Endothelial cell of umbilical vein (primary cell): ENCODE data around the gene ANXA2. TPM values are rescaled to one million over a fixed set of nuclear protein-coding genes. Genes with fewer than 3 reads are reported as not detected.

ENCODE experiments used
- BruUV-seq: library from RNA; stranded (reverse); fragments of 400-500 nt; replicated peaks from 2 replicates; lab custom pipeline; 2021; lab: Mats Ljungman, UMichigan
- CTCF ChIA-PET: fragments of 300-600, 350-600 bp; sonication (Branson Sonifier 250); formaldehyde crosslinking; loops from one replicate; lab custom pipeline; 2021; ENCODE audit warnings: antibody characterized with exemption, inconsistent platforms; lab: Charles Lee
- POLR2A ChIA-PET: fragments of 300-600, 350-600 bp; sonication (Branson Sonifier 250); formaldehyde crosslinking; loops from one replicate; lab custom pipeline; 2021; ENCODE audit warnings: antibody characterized with exemption, inconsistent platforms; lab: Charles Lee
- DNase-seq: peaks from one replicate; pipeline ENCODE4 v3.0.0-alpha.2; 2011; ENCODE audit warnings: low read depth, low spot score
- FAIRE-seq: peaks from 2 replicates; lab custom pipeline; 2011; peaks lifted over from hg19 to GRCh38; lab: Jason Lieb, UNC
- H2AFZ ChIP-seq: 2 replicates; pipeline ENCODE4 v1.6.0; 2012; ENCODE audit warnings: low read depth, low read length, control low read depth, inconsistent platforms
- H3K27ac ChIP-seq: 2 replicates; pipeline ENCODE4 v1.5.1; 2011; ENCODE audit warnings: low read depth, mild to moderate bottlenecking, control low read depth, low read length, moderate library complexity; ENCODE audit not compliant: insufficient read depth
- H3K27me3 ChIP-seq, 2 experiments: 2 replicates each; pipeline versions ENCODE4 v1.6.0 to v1.6.1; 2011; ENCODE audit warnings: low read length in 2 of 2, mixed read lengths in 1 of 2; ENCODE audit not compliant: control insufficient read depth in 2 of 2, insufficient read depth in 2 of 2
- H3K36me3 ChIP-seq, 2 experiments: 2 replicates in 1 of 2; 3 replicates in 1 of 2; pipeline ENCODE4 v1.5.1; 2011; ENCODE audit warnings: low read length in 2 of 2, mild to moderate bottlenecking in 1 of 2, moderate library complexity in 1 of 2; ENCODE audit not compliant: control insufficient read depth in 2 of 2, insufficient read depth in 2 of 2; ENCODE audit errors: extremely low read depth in 1 of 2
- H3K4me1 ChIP-seq: 3 replicates; pipeline ENCODE4 v1.5.1; 2011; ENCODE audit warnings: mild to moderate bottlenecking, low read length; ENCODE audit not compliant: control insufficient read depth, insufficient read depth; ENCODE audit errors: extremely low read depth
- H3K4me2 ChIP-seq: 2 replicates; pipeline ENCODE4 v1.6.1; 2011; ENCODE audit warnings: low read length, control low read depth, mixed read lengths; ENCODE audit not compliant: insufficient read depth
- H3K4me3 ChIP-seq, 3 experiments: fragments of 200-600 bp in 1 of 3; sonication (generic), shearing (Covaris generic) in 1 of 3; replicated peaks in 1 of 3; 2 replicates each; pipeline ENCODE4 v1.5.1; 2011 to 2016; ENCODE audit warnings: control low read depth in 3 of 3, low read length in 3 of 3, mild to moderate bottlenecking in 2 of 3, inconsistent platforms in 1 of 3, low read depth in 1 of 3, moderate library complexity in 1 of 3; ENCODE audit not compliant: insufficient read depth in 1 of 3
- H3K79me2 ChIP-seq: 2 replicates; pipeline ENCODE4 v1.6.0; 2012; ENCODE audit warnings: low read length, inconsistent platforms; ENCODE audit not compliant: control insufficient read depth, insufficient read depth
- H3K9ac ChIP-seq: replicated peaks from 2 replicates; pipeline ENCODE3; 2011; ENCODE audit warnings: low read length, control low read depth; ENCODE audit not compliant: insufficient read depth; ENCODE audit errors: extremely low read depth
- H3K9me1 ChIP-seq: replicated peaks from 3 replicates; pipeline ENCODE4 v1.6.0; 2011; ENCODE audit warnings: mild to moderate bottlenecking, low read length; ENCODE audit not compliant: control insufficient read depth, insufficient read depth; ENCODE audit errors: extremely low read depth
- H3K9me3 ChIP-seq: replicated peaks from 2 replicates; pipeline ENCODE4 v1.5.1; 2012; ENCODE audit warnings: low read length, inconsistent platforms; ENCODE audit not compliant: control insufficient read depth, insufficient read depth
- H4K20me1 ChIP-seq: replicated peaks from 2 replicates; pipeline ENCODE3; 2011; ENCODE audit warnings: mild to moderate bottlenecking, low read length; ENCODE audit not compliant: control insufficient read depth, insufficient read depth; ENCODE audit errors: extremely low read depth
- EZH2 ChIP-seq: IDR thresholded peaks from 2 replicates; pipeline ENCODE4 v1.6.1; 2012; ENCODE audit warnings: borderline replicate concordance, low read depth, mild to moderate bottlenecking, moderate library complexity, low read length, inconsistent platforms; ENCODE audit not compliant: severe bottlenecking
- FOS ChIP-seq: IDR thresholded peaks from 2 replicates; pipeline ENCODE4 v1.6.1; 2011; ENCODE audit warnings: mild to moderate bottlenecking, low read length, moderate library complexity, borderline replicate concordance; ENCODE audit not compliant: insufficient read depth
- GATA2 ChIP-seq: IDR thresholded peaks from 2 replicates; pipeline ENCODE4 v1.7.0; 2011; ENCODE audit warnings: low read depth, mild to moderate bottlenecking, moderate library complexity, mixed read lengths, low read length; ENCODE audit not compliant: insufficient read length, insufficient read depth
- JUN ChIP-seq: IDR thresholded peaks from 2 replicates; pipeline ENCODE4 v1.6.1; 2011; ENCODE audit warnings: borderline replicate concordance, low read depth; ENCODE audit not compliant: insufficient read length, insufficient read depth
- POLR2A ChIP-seq: IDR thresholded peaks from 2 replicates; pipeline ENCODE4 v1.6.1; 2012; ENCODE audit warnings: low read depth, mild to moderate bottlenecking, control low read depth, low read length
- POLR2AphosphoS5 ChIP-seq: IDR thresholded peaks from 2 replicates; pipeline ENCODE4 v1.6.1; 2012; ENCODE audit warnings: low read depth, mild to moderate bottlenecking, control low read depth, low read length, moderate library complexity; ENCODE audit not compliant: insufficient read depth
- dilution Hi-C: fragments of 300-500 bp; cut with MboI; formaldehyde crosslinking; loops from one replicate; pipeline ENCODE4 v1.15.0; 2019; ENCODE audit warnings: low sequenced_read_pairs; ENCODE audit not compliant: extremely low pct_ligation_motif_present
- intact Hi-C: fragments of 100-400 bp; cut with micrococcal nuclease; formaldehyde crosslinking; loops from one replicate; pipeline ENCODE4 v1.10.0; 2022
- polyA plus RNA-seq, 4 experiments: library from polyadenylated mRNA; depleted of rRNA in 3 of 4; stranded (reverse) in 3 of 4; unstranded in 1 of 4; fragments of >200 nt; gene quantifications; 2 replicates each; pipeline versions ENCODE4 v1.2.1 to v1.2.3, GENCODE V29; 2011 to 2012; ENCODE audit warnings: missing spikeins in 1 of 4
- total RNA-seq: library from RNA; stranded (reverse); gene quantifications from 2 replicates; pipeline ENCODE4 v1.2.3, GENCODE V29; 2021
- TF ChIP-seq, protein P1 (sequence below): IDR thresholded peaks from 2 replicates; pipeline ENCODE4 v1.6.1; 2011; ENCODE audit not compliant: insufficient read depth, insufficient read length

Gene ANXA2
- total and polyA plus RNA-seq, 2 donors (not counting 3 experiments of a cell fraction or from before 2014, with no cell fraction given) = 2,725 to 3,299 TPM

DNA sequence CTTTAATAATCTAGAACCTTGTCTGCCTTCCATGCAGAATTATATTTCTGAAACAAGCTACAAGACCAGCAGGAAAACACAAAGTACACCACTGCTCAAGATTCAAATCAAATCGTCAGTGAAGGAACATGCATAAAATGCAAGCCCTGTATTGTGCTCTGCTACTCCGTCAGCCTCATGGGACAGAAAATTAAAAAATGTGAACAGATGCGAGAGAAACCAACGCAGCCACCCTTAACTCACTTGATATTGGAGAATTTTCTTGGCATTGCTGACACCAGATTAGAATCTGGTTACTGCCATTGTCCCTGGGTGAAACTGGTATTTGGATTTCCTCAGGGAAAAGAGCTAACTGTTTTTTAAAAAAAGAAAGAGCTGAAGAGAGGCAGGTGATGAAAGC is 23.6 kb downstream of the ANXA2 start:
- TF ChIP-seq GATA2 (peak; percentile 8), EZH2 (no peak)
- no TSS peak for BruUV-seq

DNA sequence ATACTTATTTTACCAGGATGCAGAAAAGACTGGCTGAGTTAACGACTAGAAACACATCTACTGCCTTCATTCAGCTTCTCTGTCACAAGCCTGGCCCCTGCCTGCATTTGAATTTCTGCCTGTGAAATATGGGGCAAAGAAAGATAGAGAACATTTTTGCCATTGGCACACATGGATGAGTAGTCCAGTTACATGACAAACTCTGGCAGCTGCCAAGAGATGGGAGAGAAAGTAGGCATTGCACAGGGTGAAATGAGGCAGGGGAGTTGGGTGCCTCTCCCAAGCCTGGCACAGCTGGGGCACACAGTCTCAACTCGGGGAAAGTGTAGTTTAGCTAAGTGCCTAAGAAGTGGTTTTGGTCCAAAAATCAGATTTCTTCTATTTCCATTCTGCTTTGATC is 24.0 kb downstream of the ANXA2 start:
- dilution Hi-C loops (no loop called here), intact Hi-C loops (loop anchor here (1.0 kb wide), 3 partner anchors 14 to 24 kb away; partner anchors contain the start of gene ANXA2)
- Histone ChIP-seq H3K36me3 (peaks cover 24 to 44% of the 10 kb centered on the region in 2 experiments), H3K27me3 (no peaks in the 10 kb centered on the region), H3K79me2 (peaks cover 59% of the 10 kb centered on the region), H3K27ac (peak overlapping the region; percentile 98), H3K4me3 (no peak overlapping the region), H3K9me3 (no peaks in the 10 kb centered on the region), H2AFZ (no peak overlapping the region), H4K20me1 (no peaks in the 10 kb centered on the region), H3K4me1 (peaks cover 90% of the 10 kb centered on the region), H3K9ac (peak overlapping the region; percentile 81), H3K9me1 (no peaks in the 10 kb centered on the region), H3K4me2 (no peak overlapping the region)
- BruUV-seq = no TSS peak
- FAIRE-seq = no peak
- POLR2A ChIA-PET = no interaction called here
- CTCF ChIA-PET = interaction anchor here (1.1 to 5.2 kb wide), 4 partner anchors 12 to 70 kb away, joined by 5 to 68 read pairs (median 14); no protein-coding TSS in a partner anchor
- no peak for DNase-seq
- TF ChIP-seq POLR2A (no peak), EZH2 (no peak), JUN (no peak), POLR2AphosphoS5 (peak; percentile 1), FOS (no peak), GATA2 (no peak)
- TF ChIP-seq, protein P1, sequence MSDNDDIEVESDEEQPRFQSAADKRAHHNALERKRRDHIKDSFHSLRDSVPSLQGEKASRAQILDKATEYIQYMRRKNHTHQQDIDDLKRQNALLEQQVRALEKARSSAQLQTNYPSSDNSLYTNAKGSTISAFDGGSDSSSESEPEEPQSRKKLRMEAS = no peak

More for the DNA sequence above, 23.6 kb downstream of the ANXA2 start:
- DNase-seq (no peak), FAIRE-seq (no peak)
- ChIA-PET POLR2A (interaction anchor here (0.7 to 1.8 kb wide), 7 partner anchors 9 to 92 kb away, joined by 3 to 10 read pairs (median 4); partner anchors contain the start of gene ANXA2), CTCF (interaction anchor here (0.6 to 5.2 kb wide), 12 partner anchors 10 to 146 kb away, joined by 3 to 68 read pairs (median 3); no protein-coding TSS in a partner anchor)
- intact Hi-C loops = loop anchor here (1.0 kb wide), 3 partner anchors 15 to 23 kb away; partner anchors contain the start of gene ANXA2
- H3K9me3 ChIP-seq = no peaks in the 10 kb centered on the region
- no peak overlapping the region for H2AFZ ChIP-seq
- H3K79me2 ChIP-seq = peaks cover 56% of the 10 kb centered on the region
- no peaks in the 10 kb centered on the region for H4K20me1 ChIP-seq
- peaks cover 22 to 40% of the 10 kb centered on the region in 2 experiments for H3K36me3 ChIP-seq
- H3K9ac ChIP-seq = peak overlapping the region; percentile 81
- no peak overlapping the region for H3K4me3 ChIP-seq
- H3K27ac ChIP-seq = peak overlapping the region; percentile 98
- H3K4me1 ChIP-seq = peaks cover 86% of the 10 kb centered on the region
- peak overlapping the region; percentile 32 for H3K4me2 ChIP-seq
- no peaks in the 10 kb centered on the region for H3K27me3 ChIP-seq
- dilution Hi-C loops = no loop called here
- no peaks in the 10 kb centered on the region for H3K9me1 ChIP-seq
